GM21576 (cell line): Measurements from ENCODE around the gene EMILIN2.
"Not testable (repeated sequence)": the region's sequence is repeated elsewhere in the genome, so short reads cannot be mapped to it uniquely, and the experiment has no call there.

Experiments used
- ATAC-seq: cut with Tn5 transposase; IDR thresholded peaks from one replicate; pipeline ENCODE4 v1.9.1; 2021; ENCODE audit warnings: mild to moderate bottlenecking, moderate library complexity; ENCODE audit not compliant: unreplicated experiment

EMILIN2 gene

DNA sequence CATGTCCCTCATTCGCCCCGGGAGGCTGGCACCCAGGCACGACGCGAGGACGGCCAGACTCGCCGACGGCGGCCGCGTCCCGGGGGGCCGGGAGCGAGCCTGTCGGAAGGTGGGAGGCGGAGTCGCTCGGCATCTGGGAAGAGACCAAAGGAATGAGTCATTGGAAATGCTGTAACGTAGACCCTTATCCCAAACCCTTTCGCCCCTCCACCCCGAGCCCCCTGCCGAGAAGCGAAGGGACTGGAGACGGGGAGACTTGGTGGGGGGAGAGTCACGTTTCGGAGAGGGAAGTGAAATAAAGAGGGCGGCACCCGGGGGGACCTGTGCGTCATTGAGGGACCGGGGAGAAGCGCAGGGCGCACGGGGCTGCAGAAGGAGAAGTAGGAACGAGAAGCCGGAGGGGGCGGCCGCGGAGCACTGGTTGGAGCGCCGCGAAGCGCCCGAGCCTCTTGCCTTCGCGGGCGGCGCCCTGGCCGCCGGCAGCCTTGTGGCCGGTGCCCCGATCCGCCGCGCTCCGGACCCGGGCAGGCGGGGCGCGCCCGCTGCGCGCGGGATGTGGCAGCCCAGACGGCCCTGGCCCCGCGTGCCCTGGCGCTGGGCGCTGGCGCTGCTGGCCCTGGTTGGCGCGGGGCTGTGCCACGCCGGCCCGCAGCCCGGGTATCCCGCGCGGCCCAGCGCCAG lies at the start of gene EMILIN2:
EMILIN2 (plus strand) TSS at position 371 of the 681 bp plus-strand sequence; CDS start at position 554, 183 bp downstream.
- peak; percentile 51 for ATAC-seq

GRCh38 chr18:2797951-2798350 lies 48.9 kb upstream of the EMILIN2 start:
- ATAC-seq = peak; percentile 79

DNA sequence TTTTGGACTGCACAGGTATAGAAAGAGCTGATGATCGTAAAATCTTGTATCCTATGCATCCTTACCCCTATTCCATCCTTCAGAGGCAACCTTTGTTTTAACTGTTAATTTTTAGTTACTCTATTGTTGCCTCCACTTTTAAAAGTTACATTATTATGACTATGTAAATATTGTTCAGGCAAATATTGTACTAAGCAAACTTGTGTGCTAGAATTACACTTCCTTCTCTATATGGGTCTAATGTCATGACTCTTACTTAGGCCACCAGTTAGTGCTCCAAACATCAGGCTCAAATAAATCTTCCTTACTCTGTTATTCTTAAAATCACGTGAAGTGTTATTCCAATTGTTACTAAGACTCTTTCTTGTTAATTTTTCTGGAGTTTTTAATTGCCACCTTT lies 47.4 kb upstream of the EMILIN2 start:
- no peak for ATAC-seq

GRCh38 chr18:2805970-2806943 lies 40.5 kb upstream of the EMILIN2 start:
- ATAC-seq = no peak

DNA sequence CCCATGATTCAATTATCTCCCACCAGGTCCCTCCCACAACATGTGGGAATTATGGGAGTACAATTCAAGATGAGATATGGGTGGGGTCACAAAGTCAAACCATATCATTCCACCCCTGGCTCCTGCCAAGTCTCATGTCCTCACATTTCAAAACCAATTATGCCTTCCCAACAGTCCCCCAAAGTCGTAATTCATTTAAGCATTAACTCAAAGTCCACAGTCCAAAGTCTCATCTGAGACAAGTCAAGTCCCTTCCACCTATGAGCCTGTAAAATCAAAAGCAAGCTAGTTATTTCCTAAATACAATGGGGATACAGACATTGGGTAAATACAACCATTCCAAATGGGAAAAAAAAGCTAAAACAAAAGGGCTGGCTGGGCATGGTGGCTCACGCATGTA lies 38.2 kb upstream of the EMILIN2 start:
- not testable (repeated sequence) for ATAC-seq

DNA sequence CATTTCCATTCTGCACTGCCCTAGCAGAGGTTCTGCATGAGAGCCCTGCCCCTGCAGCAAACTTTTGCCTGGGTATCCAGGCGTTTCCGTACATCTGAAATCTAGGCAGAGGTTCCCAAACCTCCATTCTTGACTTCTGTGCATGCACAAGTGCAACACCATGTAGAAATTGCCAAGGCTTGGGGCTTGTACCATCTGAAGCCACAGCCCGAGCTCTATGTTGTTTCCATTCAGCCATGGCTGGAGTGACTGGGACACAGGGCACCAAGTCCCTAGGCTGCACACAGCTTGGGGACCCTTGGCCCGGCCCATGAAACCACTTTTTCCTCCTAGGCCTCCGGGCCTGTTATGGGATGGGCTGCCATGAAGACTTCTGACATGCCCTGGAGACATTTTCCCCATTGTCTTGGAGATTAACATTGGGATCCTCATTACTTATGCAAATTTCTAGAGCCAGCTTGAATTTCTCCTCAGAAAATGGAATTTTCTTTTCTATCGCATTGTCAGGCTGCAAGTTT lies 37.1 kb upstream of the EMILIN2 start:
- not testable (repeated sequence) for ATAC-seq

GRCh38 chr18:2811416-2811815 lies 35.4 kb upstream of the EMILIN2 start:
- ATAC-seq = no peak

GRCh38 chr18:2814928-2815327 lies 31.9 kb upstream of the EMILIN2 start:
- no peak for ATAC-seq

GRCh38 chr18:2818281-2818680 lies 28.5 kb upstream of the EMILIN2 start:
- ATAC-seq = no peak

DNA sequence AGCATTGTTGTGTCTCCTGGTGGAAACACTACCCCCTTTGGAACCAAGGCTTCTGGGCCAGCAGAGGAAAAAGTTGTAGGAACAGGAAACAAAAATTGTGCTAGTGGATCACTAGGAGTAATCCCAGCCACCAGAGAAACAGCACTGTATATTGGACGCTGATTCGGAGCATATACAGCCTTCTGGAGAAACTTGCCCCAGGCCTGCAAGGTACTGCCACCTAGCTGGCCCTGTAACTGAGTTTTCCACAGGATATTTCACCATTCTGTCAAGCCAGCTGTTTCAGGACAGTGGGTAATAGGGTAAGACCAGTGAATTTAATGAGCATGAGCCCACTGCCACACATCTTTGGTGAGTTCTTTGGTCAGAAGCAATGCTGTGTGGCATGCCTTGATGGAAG lies 25.1 kb upstream of the EMILIN2 start:
- no peak for ATAC-seq

- ATAC-seq = no peak
These were observed 24.4 kb upstream of the EMILIN2 start for GRCh38 chr18:2822213-2822921.

GRCh38 chr18:2823202-2823601 lies 23.6 kb upstream of the EMILIN2 start:
- no peak for ATAC-seq

GRCh38 chr18:2823966-2824365 lies 22.8 kb upstream of the EMILIN2 start:
- no peak for ATAC-seq

DNA sequence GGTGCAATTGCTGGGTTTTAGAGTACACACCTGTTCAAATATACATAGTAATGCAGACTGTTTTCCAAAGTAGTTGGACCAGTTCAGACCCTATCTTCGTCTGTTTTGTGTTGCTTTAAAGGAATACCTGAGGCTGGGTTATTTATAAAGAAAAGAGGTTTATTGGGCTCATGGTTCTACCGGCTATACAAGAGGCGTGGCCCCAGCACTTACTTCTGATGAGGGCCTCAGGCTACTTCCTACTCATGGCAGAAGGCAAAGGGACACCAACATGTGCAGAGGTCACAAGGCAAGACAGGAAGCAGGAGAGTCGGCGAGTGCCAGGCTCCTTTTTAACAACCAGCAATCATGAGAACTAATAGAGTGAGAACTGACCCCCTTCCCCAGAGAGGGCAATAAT lies 21.9 kb upstream of the EMILIN2 start:
- no peak for ATAC-seq

DNA sequence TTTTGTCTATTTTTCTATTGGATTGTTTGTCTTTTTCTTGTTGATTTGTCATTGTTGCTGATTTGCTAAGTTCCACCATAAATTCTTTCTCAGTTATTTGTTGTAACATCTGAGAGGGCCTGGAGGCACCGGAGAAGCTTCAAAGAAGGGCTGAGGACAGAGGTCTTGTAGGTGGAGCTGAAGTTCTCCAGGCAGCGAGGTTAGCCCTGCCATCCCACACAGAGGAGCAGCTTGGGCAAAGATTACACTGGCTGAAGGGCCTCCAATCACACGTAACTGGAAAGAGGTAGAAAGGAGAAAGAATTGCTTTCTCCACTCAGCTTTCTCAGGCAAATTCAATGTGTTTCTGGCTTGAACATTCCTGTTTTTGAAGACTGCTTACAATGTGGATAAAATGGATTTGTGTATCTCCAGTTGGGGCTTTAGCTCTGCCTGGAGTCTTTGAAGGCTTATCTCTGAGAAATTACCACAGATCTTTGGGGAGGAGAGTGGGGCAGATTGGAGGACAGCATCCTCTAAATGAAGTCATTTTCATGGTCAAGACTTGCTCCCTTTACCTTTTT lies 21.1 kb upstream of the EMILIN2 start:
- no peak for ATAC-seq

DNA sequence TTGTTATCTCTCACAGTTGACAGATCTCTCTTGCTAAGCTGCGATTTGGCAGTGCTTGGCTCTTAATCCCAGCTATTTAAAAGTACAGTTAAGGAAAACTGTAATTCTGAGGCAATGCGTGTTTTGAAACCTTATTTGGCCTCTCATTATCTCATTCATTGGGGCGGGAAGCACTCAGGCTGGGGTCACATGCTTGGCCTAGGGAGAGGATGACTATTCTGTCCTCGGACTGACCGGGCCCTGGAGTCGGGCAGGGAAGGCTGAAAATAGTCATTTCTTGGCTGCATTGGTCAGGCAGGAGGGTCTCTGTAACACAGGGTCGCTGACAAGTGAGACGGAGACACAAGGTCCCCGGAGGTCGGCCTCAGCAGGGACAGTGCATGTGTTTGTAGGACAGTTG lies 20.2 kb upstream of the EMILIN2 start:
- ATAC-seq = no peak

GRCh38 chr18:2827061-2827460 lies 19.7 kb upstream of the EMILIN2 start:
- ATAC-seq = no peak

- not testable (repeated sequence) for ATAC-seq
These were observed 10.7 kb upstream of the EMILIN2 start for GRCh38 chr18:2836118-2836517.

DNA sequence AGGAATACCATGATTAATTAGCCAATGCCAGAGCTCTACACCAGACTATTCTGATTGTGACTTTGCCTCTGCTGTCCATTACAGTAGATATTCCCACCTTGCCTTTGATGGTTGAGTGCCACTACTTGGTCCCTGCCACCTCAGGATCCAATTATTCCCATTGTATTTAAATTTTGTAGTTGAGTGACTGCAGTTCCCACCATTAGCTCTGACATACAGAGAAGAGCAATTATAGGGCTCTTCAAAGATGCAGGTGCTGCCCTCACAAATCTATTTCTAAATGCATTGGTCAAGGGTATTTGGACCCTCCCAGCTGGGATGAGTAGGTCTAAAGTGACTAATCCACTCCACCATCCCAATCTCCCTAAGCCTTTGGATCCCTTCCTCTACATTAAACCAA lies 9.5 kb upstream of the EMILIN2 start:
- not testable (repeated sequence) for ATAC-seq

DNA sequence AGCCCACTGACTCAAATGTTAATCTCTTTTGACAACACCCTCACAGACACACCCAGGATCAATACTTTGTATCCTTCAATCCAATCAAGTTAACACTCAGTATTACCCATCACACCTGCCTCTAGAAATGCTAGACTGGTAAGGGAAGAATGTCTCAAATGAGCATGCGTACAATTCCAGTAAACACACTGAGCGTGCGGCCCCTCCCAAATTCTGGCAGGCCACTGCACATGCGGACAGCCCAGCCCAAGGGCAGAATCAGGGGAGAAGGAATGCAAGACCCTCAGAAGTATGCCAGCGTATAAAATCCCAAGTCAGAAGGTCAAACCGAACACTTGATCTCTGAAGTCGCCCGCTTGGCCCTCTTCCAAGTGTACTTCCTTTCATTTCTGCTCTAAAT lies 7.6 kb upstream of the EMILIN2 start:
- no peak for ATAC-seq

- no peak for ATAC-seq
These were observed 6.3 kb upstream of the EMILIN2 start for GRCh38 chr18:2840521-2840920.
